ENCODE data around the gene LGALS7B. TPM values are rescaled to one million over a fixed set of nuclear protein-coding genes. Genes with fewer than 3 reads are reported as not detected.
A peak's percentile ranks its signal among the peaks of the same experiment; 100 is the strongest.
"Not testable (repeated sequence)": the region's sequence is repeated elsewhere in the genome, so short reads cannot be mapped to it uniquely, and the experiment has no call there.

The LGALS7B gene
- total RNA-seq, 1 experiment from 2014 or later: 3.6 TPM

DNA sequence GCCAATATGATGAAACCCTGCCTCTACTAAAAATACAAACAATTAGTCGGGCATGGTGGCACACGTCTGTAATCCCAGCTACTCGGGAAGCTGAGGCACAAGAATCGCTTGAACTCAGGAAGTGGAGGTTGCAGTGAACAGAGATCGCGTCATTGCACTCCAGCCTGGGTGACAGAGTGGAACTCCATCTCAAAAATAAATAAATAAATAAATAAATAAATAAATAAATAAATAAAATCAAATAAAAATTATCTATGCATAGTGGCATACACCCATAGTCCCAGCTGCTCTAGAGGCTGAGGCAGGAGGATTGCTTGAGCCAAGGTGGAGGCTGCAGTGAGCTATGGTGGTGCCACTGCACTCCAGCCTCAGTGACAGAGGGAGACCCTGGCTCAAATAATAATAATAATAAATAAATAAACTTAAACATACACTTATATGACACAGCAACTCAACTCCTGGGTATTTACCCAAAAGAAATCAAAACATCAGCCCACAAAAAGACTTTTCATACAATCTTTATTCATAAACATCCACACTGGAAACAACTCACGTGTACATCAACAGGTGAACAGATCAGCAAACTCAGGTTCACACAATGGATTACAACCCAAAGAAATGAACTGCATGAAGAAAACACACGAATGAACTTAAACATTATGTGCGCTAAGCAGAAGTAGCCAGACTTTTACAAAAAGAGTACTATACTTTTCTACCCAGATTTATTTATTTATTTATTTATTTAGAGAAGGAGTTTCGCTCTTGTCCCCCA lies 22.5 kb upstream of the LGALS7B start:
- no TSS peak for BruUV-seq (replicated peaks)
- Histone ChIP-seq H3K27me3 (ENCODE audit: control insufficient read depth, insufficient read depth, low read length) (no peaks in the 10 kb centered on the region), H3K27ac (ENCODE audit: low read length) (no peak overlapping the region), H3K36me3 (ENCODE audit: control insufficient read depth, insufficient read depth, low read length) (no peaks in the 10 kb centered on the region), H3K9me3 (ENCODE audit: control insufficient read depth, insufficient read depth, low read depth, low read length) (no peaks in the 10 kb centered on the region), H3K4me1 (ENCODE audit: control insufficient read depth, insufficient read depth, low read length) (no peaks in the 10 kb centered on the region), H3K4me3 (ENCODE audit: low read depth in 2 of 2, low read length in 2 of 2) (no peak overlapping the region)
- CTCF ChIA-PET: no interaction called here
- no peak for ATAC-seq
- intact Hi-C loops (cut with micrococcal nuclease; ENCODE audit: unreplicated experiment): no loop called here
- POLR2A ChIA-PET: interaction anchor here (0.7 kb wide), 1 partner anchor 53 kb away, joined by 3 read pairs; no protein-coding TSS in a partner anchor
- TF ChIP-seq POLR2AphosphoS5 (IDR thresholded peaks at IDR 0.05; ENCODE audit: low read depth, low read length): no peak
- no peak for TF ChIP-seq REST (IDR thresholded peaks at IDR 0.05; ENCODE audit: insufficient read depth in 1 of 2, low read depth in 2 of 2, low read length in 1 of 2)
- TF ChIP-seq CTCF (IDR thresholded peaks at IDR 0.05): no peak
- no peak for TF ChIP-seq TCF7L2 (IDR thresholded peaks at IDR 0.05; ENCODE audit: low read depth, low read length)
- TF ChIP-seq SIN3A (IDR thresholded peaks at IDR 0.05; ENCODE audit: borderline replicate concordance, insufficient read depth, low read depth, low read length): no peak
- no peak for DNase-seq (ENCODE audit: low read depth, low spot score)
- in situ Hi-C loops (cut with HindIII; ENCODE audit: low pct_unique_long_range_greater_than_20kb, low sequenced_read_pairs): loop anchor here (5.0 kb wide), 2 partner anchors 71 to 239 kb away; no protein-coding TSS in a partner anchor

DNA sequence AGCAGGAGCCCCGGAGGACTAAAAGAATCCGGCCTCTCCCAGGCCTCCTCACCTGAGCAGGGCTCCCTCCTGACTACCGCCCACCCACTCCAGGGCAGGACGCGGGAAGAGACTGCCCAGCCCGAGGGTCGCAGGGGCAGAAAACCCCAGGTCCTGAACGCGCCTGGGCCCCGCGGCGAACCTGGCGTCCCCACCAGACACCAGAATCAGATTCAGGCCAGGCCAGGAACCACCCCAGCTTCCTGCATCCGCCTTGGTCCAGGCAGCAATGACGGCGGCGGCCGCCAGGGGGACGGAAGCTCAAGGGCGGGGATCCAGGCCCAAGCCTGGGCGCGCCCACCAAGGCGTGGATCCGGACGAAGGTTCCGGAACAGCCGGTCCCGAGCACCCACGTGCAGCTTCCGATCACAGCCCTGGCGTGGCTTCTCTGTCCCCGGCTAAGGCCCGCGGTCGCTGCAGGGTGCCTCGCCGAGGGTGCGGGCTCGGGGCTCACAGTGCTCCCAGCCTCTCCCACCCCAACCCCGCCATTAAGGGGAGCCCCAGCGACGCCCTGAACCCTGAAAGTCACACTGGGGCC lies 19.3 kb upstream of the LGALS7B start:
- H3K4me3 ChIP-seq (ENCODE audit: low read depth in 2 of 2, low read length in 2 of 2): no peak overlapping the region
- H3K4me1 ChIP-seq (ENCODE audit: control insufficient read depth, insufficient read depth, low read length): peaks cover 4% of the 10 kb centered on the region; the same call in 1 of the 2 replicates
- in situ Hi-C loops (cut with HindIII; ENCODE audit: low pct_unique_long_range_greater_than_20kb, low sequenced_read_pairs) (loop anchor here (5.0 to 10.0 kb wide), 3 partner anchors 68 to 242 kb away; partner anchors contain the start of genes MRPS12 and SARS2), intact Hi-C loops (cut with micrococcal nuclease; ENCODE audit: unreplicated experiment) (no loop called here)
- DNase-seq (ENCODE audit: low read depth, low spot score) (no peak), ATAC-seq (peak; percentile 62)
- no peaks in the 10 kb centered on the region for H3K27me3 ChIP-seq (ENCODE audit: control insufficient read depth, insufficient read depth, low read length)
- peak overlapping the region; percentile 48; the same call in 1 of the 2 replicates for H3K27ac ChIP-seq (ENCODE audit: low read length)
- H3K36me3 ChIP-seq (ENCODE audit: control insufficient read depth, insufficient read depth, low read length): no peaks in the 10 kb centered on the region
- CTCF ChIA-PET: interaction anchor here (0.5 to 1.5 kb wide), 17 partner anchors 8 to 309 kb away, joined by 3 to 27 read pairs (median 4); no protein-coding TSS in a partner anchor
- no peak for TF ChIP-seq TCF7L2 (IDR thresholded peaks at IDR 0.05; ENCODE audit: low read depth, low read length)
- TF ChIP-seq POLR2AphosphoS5 (IDR thresholded peaks at IDR 0.05; ENCODE audit: low read depth, low read length): 0 out of 2 replicates have a peak, but pooled peaks have one; percentile 29
- 0 out of 4 replicates have a peak, but pooled peaks of 1 of the 2 experiments have one; percentile 45 for TF ChIP-seq REST (IDR thresholded peaks at IDR 0.05; ENCODE audit: insufficient read depth in 1 of 2, low read depth in 2 of 2, low read length in 1 of 2)
- POLR2A ChIA-PET: no interaction called here
- BruUV-seq (replicated peaks): no TSS peak
- no peaks in the 10 kb centered on the region for H3K9me3 ChIP-seq (ENCODE audit: control insufficient read depth, insufficient read depth, low read depth, low read length)

DNA sequence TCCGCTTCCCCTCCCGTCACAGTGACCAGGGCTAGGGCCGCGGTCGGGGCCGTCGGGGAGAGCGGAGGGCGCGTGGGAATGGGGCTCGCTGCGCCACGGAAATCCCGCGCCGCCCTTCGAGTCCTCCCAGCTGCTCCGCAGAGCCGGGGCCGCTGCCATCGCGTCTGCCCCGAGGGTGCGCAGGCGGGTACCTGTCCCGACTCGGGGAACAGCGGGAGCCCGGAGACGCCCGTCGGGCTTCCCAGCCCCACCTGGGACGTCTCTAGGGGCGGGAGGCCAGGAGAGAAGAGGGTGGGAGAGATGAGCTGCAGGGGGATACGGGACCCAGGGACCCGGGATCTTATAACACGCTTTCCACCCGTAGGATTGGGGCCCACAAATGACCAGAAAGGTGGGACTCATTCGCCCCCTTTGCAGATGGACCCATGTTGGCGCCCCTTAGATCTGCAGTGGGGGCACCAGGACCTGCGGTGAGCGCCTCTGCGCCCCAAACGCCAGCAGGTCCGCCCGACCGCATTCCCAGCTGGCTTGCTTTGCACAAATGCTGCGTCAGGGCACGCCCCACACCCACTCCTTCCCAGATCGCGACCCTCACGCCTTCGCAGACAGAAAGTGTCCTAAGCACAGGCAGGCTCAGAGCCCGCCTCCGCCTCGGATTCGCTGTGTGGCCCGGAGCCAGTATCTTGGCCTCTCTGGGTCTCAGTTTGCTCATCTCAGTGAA lies 18.6 kb upstream of the LGALS7B start:
- CTCF ChIA-PET: interaction anchor here (0.5 to 1.5 kb wide), 11 partner anchors 12 to 308 kb away, joined by 3 to 27 read pairs (median 4); no protein-coding TSS in a partner anchor
- H3K36me3 ChIP-seq (ENCODE audit: control insufficient read depth, insufficient read depth, low read length); BruUV-seq (replicated peaks); H3K27me3 ChIP-seq (ENCODE audit: control insufficient read depth, insufficient read depth, low read length); H3K9me3 ChIP-seq (ENCODE audit: control insufficient read depth, insufficient read depth, low read depth, low read length); H3K4me3 ChIP-seq (ENCODE audit: low read depth in 2 of 2, low read length in 2 of 2); DNase-seq (ENCODE audit: low read depth, low spot score); POLR2A ChIA-PET; intact Hi-C loops (cut with micrococcal nuclease; ENCODE audit: unreplicated experiment); H3K4me1 ChIP-seq (ENCODE audit: control insufficient read depth, insufficient read depth, low read length): not testable (repeated sequence)
- peak; percentile 3; the same call in 1 of the 2 replicates for ATAC-seq
- H3K27ac ChIP-seq (ENCODE audit: low read length): 0 out of 2 replicates have a peak overlapping the region, but pooled peaks have one; percentile 3
- in situ Hi-C loops (cut with HindIII; ENCODE audit: low pct_unique_long_range_greater_than_20kb, low sequenced_read_pairs): loop anchor here (10.0 kb wide), 1 partner anchor 164 kb away; the partner anchor contains the start of genes MRPS12 and SARS2

Data from Panc1 (cell line).